Loucy (cell line): Measurements from ENCODE around the gene AIM2.
"Not testable (repeated sequence)": the region's sequence is repeated elsewhere in the genome, so short reads cannot be mapped to it uniquely, and the experiment has no call there.

Experiments
- H2AFZ ChIP-seq: fragments of 200-600 bp; sonication (generic); 2 replicates; pipeline ENCODE4 v1.6.0; 2016; ENCODE audit warnings: antibody characterized with exemption, mild to moderate bottlenecking, low read length, moderate library complexity
- H3F3A ChIP-seq: fragments of 200-600 bp; 2 replicates; pipeline ENCODE4 v1.6.0; 2016; ENCODE audit warnings: antibody characterized with exemption, low read depth, mild to moderate bottlenecking
- H3K27me3 ChIP-seq: fragments of 200-600 bp; sonication (generic); 2 replicates; pipeline ENCODE4 v1.6.1; 2014; ENCODE audit warnings: low read length, mild to moderate bottlenecking; ENCODE audit not compliant: insufficient read depth, poor library complexity, severe bottlenecking
- H3K36me3 ChIP-seq: fragments of 200-600 bp; sonication (generic); 2 replicates; pipeline ENCODE4 v1.6.1; 2016; ENCODE audit warnings: low read length; ENCODE audit not compliant: insufficient read depth
- H3K4me1 ChIP-seq: fragments of 200-600 bp; sonication (generic); 2 replicates; pipeline ENCODE4 v1.5.1; 2014; ENCODE audit warnings: low read length, mild to moderate bottlenecking; ENCODE audit not compliant: insufficient read depth, poor library complexity, severe bottlenecking
- H3K4me2 ChIP-seq: fragments of 200-600 bp; sonication (generic); 2 replicates; pipeline ENCODE4 v1.6.0; 2014; ENCODE audit warnings: antibody characterized with exemption, low read length, low read depth, mild to moderate bottlenecking; ENCODE audit not compliant: poor library complexity, severe bottlenecking
- H3K4me3 ChIP-seq: fragments of 200-600 bp; sonication (generic); 2 replicates; pipeline ENCODE4 v1.5.1; 2014; ENCODE audit warnings: low read length, mild to moderate bottlenecking, mixed read lengths; ENCODE audit not compliant: poor library complexity, severe bottlenecking
- H3K79me2 ChIP-seq: fragments of 200-600 bp; sonication (generic); 2 replicates; pipeline ENCODE4 v1.6.1; 2014; ENCODE audit warnings: low read length; ENCODE audit not compliant: insufficient read depth
- H3K9ac ChIP-seq: fragments of 200-600 bp; sonication (generic); 2 replicates; pipeline ENCODE4 v1.6.0; 2014; ENCODE audit warnings: mild to moderate bottlenecking, low read depth, low read length, moderate library complexity; ENCODE audit not compliant: poor library complexity, severe bottlenecking
- H3K9me2 ChIP-seq: fragments of 200-600 bp; sonication (generic); replicated peaks from 2 replicates; pipeline ENCODE4 v1.6.1; 2016; ENCODE audit warnings: low read depth, low read length, mixed read lengths
- H3K9me3 ChIP-seq: fragments of 200-600 bp; sonication (generic); 2 replicates; pipeline ENCODE4 v1.6.1; 2014; ENCODE audit warnings: mild to moderate bottlenecking, antibody characterized with exemption, low read length, low read depth; ENCODE audit not compliant: insufficient read depth
- H4K20me1 ChIP-seq: fragments of 200-600 bp; sonication (generic); 2 replicates; pipeline ENCODE4 v1.6.0; 2014; ENCODE audit warnings: antibody characterized with exemption, low read length, mild to moderate bottlenecking; ENCODE audit not compliant: insufficient read depth, poor library complexity, severe bottlenecking
- EZH2phosphoT487 ChIP-seq: fragments of 200-600 bp; IDR thresholded peaks from 2 replicates; pipeline ENCODE4 v1.6.1; 2018; ENCODE audit warnings: antibody characterized with exemption, mild to moderate bottlenecking, moderate library complexity, borderline replicate concordance
- TF ChIP-seq, protein P1 (sequence below): fragments of 200-600 bp; sonication (generic); conservative IDR thresholded peaks from 2 replicates; pipeline ENCODE4 v1.5.1; 2014; ENCODE audit warnings: mild to moderate bottlenecking, antibody characterized with exemption, low read length

AIM2 gene

DNA sequence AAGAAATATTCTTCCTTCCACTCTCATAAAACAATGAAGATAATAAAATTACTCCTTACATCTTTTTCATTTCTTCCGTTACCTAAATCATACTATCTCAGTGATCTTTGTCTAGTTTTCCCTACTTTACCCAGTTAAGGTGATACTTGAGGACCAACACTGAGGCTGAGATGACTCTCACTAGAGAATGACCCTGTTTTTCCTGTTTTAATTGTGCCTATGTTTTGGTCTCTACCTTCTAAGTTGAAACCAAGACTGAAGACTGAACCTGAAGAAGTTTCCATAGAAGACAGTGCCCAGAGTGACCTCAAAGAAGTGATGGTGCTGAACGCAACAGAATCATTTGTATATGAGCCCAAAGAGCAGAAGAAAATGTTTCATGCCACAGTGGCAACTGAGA lies 25.1 kb downstream of the AIM2 start:
- no peaks in the 10 kb centered on the region for H3K27me3 ChIP-seq
- H3K9me3 ChIP-seq: no peaks in the 10 kb centered on the region
- peaks cover under 1% of the 10 kb centered on the region; the same call in 1 of the 2 replicates for H3K79me2 ChIP-seq
- H3K4me3 ChIP-seq: no peak overlapping the region
- H3K36me3 ChIP-seq: peaks cover 92% of the 10 kb centered on the region
- H2AFZ ChIP-seq: no peak overlapping the region
- peaks cover 22% of the 10 kb centered on the region for H3K4me1 ChIP-seq
- TF ChIP-seq EZH2phosphoT487: no peak
- TF ChIP-seq, protein P1, sequence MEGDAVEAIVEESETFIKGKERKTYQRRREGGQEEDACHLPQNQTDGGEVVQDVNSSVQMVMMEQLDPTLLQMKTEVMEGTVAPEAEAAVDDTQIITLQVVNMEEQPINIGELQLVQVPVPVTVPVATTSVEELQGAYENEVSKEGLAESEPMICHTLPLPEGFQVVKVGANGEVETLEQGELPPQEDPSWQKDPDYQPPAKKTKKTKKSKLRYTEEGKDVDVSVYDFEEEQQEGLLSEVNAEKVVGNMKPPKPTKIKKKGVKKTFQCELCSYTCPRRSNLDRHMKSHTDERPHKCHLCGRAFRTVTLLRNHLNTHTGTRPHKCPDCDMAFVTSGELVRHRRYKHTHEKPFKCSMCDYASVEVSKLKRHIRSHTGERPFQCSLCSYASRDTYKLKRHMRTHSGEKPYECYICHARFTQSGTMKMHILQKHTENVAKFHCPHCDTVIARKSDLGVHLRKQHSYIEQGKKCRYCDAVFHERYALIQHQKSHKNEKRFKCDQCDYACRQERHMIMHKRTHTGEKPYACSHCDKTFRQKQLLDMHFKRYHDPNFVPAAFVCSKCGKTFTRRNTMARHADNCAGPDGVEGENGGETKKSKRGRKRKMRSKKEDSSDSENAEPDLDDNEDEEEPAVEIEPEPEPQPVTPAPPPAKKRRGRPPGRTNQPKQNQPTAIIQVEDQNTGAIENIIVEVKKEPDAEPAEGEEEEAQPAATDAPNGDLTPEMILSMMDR: no peak
- H3K4me2 ChIP-seq: no peak overlapping the region
- H4K20me1 ChIP-seq: peaks cover 7% of the 10 kb centered on the region
- H3K9me2 ChIP-seq: no peaks in the 10 kb centered on the region
- peaks cover 9% of the 10 kb centered on the region; the same call in 1 of the 2 replicates for H3F3A ChIP-seq
- no peak overlapping the region for H3K9ac ChIP-seq

DNA sequence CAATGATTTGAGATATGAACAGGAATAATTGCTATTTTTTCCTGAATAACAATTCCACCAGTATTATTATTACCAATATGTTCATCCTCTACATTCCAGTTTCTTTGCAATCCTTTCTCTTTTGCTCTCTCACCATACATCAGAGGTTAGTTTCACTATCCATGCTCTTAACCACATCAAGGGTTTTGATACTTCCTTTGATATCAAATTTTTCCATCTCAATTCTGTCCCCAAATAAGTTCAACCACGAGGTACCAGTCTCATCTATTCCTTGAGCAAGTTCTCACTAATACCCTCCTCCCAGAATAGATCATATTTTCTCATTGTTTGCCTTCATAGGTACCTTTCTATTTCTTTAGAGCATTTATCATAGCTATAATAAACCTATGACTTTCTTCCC lies 30.1 kb downstream of the AIM2 start:
- H3K27me3 ChIP-seq, H3K9me3 ChIP-seq, H3F3A ChIP-seq, H3K79me2 ChIP-seq, H3K4me1 ChIP-seq, H3K4me3 ChIP-seq, H3K9me2 ChIP-seq, H3K9ac ChIP-seq, H2AFZ ChIP-seq, H3K4me2 ChIP-seq: not testable (repeated sequence)
- peaks cover 87% of the 10 kb centered on the region for H3K36me3 ChIP-seq
- H4K20me1 ChIP-seq: peaks cover 16% of the 10 kb centered on the region

DNA sequence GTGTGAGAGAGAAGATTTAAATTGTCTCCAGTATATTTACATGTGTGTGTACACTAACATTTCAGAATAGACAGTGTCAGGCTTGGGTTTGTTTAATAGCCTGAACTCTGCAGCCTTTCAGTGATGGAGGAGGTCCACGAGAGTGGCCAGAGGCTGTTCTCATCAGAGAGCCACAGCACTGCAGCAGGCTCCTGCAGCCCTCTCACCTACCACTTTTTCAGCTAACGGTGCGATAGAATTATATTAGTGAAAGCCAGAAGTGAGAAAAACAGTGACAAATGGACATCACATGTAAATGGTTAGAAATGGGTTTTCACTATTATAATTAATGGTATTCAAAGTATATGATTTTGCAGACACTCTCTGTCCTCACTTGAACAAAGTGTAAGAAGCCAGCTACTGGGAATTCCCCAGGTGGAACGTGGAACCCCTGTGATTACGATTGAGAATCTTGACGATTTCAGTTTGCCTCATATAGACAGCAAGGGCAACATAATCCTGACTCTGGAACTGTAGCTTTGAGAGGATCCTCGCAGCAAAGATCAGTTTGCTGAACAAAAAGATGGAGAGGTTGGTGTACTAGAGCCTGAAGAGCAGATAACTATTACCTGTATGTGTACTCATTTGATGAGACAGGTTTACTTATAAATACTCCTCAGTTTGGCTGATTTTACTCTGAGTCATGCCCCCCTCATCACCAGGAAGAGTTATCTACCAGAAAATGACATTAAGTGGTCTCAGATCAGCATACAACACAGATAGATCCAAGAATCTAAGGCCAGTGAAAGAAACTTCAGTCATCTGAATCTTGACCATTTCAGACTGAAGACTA lies 35.5 kb downstream of the AIM2 start:
- Histone ChIP-seq H3K4me2 (no peak overlapping the region), H4K20me1 (peaks cover 25% of the 10 kb centered on the region), H3K79me2 (peaks cover 41% of the 10 kb centered on the region), H3F3A (no peaks in the 10 kb centered on the region), H3K4me1 (no peaks in the 10 kb centered on the region), H3K27me3 (no peaks in the 10 kb centered on the region), H3K4me3 (no peak overlapping the region), H3K9me2 (no peaks in the 10 kb centered on the region), H2AFZ (no peak overlapping the region), H3K36me3 (peaks cover 95% of the 10 kb centered on the region), H3K9ac (no peak overlapping the region), H3K9me3 (no peaks in the 10 kb centered on the region)
- TF ChIP-seq EZH2phosphoT487: no peak
- TF ChIP-seq, protein P1: no peak

DNA sequence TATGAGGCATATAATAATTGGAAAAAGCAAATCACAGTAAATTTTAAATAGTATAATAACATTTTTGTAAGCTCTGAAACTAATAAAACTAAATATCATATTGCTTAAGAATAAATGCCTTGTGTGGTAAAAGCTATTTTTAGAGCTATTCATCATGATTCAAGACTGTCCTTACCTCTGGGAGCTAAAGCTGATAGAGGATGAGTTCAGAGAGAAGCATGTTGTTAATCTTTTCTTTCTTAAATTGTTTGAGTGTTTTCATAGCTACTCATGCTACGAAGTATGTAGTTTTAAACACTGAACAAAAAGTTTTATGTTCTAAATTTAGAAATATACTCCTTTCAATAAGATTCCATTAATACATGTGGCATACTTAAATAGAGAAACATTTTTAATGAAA lies 36.4 kb downstream of the AIM2 start:
- no peaks in the 10 kb centered on the region for H3K9me2 ChIP-seq
- H3K9me3 ChIP-seq: no peaks in the 10 kb centered on the region
- H4K20me1 ChIP-seq: peaks cover 22% of the 10 kb centered on the region
- no peaks in the 10 kb centered on the region for H3K4me1 ChIP-seq
- TF ChIP-seq, protein P1: no peak
- no peak for TF ChIP-seq EZH2phosphoT487
- H3K9ac ChIP-seq: no peak overlapping the region
- peaks cover 95% of the 10 kb centered on the region for H3K36me3 ChIP-seq
- H3K79me2 ChIP-seq: peaks cover 38% of the 10 kb centered on the region
- H3K4me2 ChIP-seq: no peak overlapping the region
- H2AFZ ChIP-seq: no peak overlapping the region
- H3K4me3 ChIP-seq: no peak overlapping the region
- no peaks in the 10 kb centered on the region for H3F3A ChIP-seq
- no peaks in the 10 kb centered on the region for H3K27me3 ChIP-seq
